Neural progenitor cell (in vitro differentiated cells): Measurements from ENCODE around the gene C9orf50.

Experiments used
- EZH2phosphoT487 ChIP-seq: fragments of 200-600 bp; sonication (generic); IDR thresholded peaks from 2 replicates; pipeline ENCODE4 v1.6.1; 2017; ENCODE audit warnings: antibody characterized with exemption
- TF ChIP-seq, protein P1 (sequence below): fragments of 200-600 bp; sonication (generic); IDR thresholded peaks from 2 replicates; pipeline ENCODE4 v1.5.1; 2017; ENCODE audit warnings: antibody characterized with exemption, mild to moderate bottlenecking

DNA sequence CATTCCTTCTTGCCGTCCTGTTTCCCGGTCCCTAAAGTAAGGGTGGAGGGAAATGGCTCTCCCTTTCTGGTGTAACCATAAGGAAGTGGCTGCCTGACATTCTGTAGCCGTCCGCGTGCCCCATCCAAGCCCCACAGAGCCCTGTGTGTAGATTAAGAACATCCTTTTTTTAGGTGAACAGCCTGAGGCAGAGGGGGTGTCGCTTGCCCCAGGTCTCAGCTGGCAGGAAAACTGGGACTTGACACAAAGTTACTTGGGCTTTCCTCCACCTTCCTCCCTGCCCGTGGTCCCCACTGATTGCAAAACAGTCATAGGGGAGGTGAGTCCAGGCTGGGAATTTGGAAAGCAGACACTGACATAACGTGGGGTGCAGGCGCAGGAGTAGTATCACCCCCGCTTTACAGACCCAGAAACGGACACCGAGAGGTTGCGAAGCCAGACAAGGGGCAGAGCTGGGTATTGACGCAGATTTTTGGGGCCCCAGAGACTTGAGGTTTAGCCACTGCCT lies 22.8 kb downstream of the C9orf50 start:
- TF ChIP-seq EZH2phosphoT487 = no peak
- TF ChIP-seq, protein P1, sequence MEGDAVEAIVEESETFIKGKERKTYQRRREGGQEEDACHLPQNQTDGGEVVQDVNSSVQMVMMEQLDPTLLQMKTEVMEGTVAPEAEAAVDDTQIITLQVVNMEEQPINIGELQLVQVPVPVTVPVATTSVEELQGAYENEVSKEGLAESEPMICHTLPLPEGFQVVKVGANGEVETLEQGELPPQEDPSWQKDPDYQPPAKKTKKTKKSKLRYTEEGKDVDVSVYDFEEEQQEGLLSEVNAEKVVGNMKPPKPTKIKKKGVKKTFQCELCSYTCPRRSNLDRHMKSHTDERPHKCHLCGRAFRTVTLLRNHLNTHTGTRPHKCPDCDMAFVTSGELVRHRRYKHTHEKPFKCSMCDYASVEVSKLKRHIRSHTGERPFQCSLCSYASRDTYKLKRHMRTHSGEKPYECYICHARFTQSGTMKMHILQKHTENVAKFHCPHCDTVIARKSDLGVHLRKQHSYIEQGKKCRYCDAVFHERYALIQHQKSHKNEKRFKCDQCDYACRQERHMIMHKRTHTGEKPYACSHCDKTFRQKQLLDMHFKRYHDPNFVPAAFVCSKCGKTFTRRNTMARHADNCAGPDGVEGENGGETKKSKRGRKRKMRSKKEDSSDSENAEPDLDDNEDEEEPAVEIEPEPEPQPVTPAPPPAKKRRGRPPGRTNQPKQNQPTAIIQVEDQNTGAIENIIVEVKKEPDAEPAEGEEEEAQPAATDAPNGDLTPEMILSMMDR = no peak
